ENCODE data around the gene CARMIL1.

DNA sequence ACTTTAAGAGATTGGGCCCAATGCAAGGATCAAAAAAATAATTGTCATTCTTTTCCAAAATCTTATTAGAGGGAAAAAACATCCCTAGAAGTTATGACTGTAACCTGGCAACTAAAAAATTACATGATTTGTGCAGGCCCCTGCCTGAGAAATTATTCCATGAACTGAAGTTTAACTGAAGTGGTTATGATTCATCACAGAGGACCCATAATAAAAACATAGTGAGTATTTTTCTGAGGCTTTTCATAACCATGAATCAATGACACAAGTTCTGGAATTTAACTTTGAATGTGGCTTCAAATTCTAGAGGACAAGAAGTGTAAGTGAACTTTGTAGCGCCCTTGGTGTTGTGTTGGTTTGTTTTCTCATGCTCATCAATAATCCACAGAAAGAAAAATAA lies 31.1 kb upstream of the CARMIL1 start:
- TF ChIP-seq POLR2A (IDR thresholded peaks at IDR 0.05; ENCODE audit: low read length) (no peak), GATA1 (IDR thresholded peaks at IDR 0.05; ENCODE audit: low read depth, low read length) (no peak)
